NAMALWA (cell line): ENCODE data around the gene NCDN.

ENCODE experiments used
- DNase-seq: peaks from one replicate; pipeline ENCODE4 v3.0.0-alpha.2; 2015; ENCODE audit warnings: low spot score

The NCDN gene

GRCh38 chr1:35557611-35558373, at the start of gene NCDN:
Gene NCDN (plus strand): TSS chr1:35557799. CDS start chr1:35558191, 392 bp downstream.
- peak; percentile 97 for DNase-seq

DNA sequence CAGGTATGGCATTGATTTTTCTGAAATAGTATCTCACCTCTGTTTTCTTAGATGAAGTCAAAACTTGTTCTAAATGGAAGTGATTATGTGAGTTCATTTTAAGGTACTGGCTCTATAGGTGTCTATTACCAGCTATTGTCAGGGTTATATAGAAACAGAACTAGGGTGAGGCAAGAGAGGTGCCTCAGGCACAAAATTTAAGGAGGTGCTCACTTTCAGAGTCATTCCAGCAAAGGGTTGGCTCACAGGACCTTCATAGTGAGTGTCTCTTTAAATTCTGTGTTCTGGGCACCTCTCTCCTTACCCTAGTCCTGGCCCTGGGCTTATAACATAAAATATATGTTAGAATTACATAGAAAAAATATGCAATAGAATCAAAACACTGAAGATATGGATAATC, 49.7 kb upstream of the NCDN start:
- no peak for DNase-seq

DNA sequence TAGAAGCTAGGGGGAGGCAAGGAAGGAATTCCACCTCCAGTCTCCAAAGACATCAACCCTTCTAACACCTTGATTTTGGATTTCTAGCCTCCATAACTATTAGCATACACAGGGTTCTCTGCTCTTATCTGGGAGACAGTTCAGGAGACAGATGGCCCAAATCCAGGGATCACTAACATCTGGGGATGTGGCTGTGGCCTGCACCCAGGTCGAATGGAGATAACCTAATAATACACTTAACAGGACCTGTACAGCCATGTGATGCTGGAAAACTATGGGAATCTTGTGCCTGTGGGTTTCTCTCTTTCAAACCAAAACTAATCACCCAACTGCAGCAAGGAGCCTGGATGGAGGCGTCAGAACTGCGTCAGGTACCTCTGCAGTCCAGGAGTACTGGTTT, 48.0 kb upstream of the NCDN start:
- DNase-seq: no peak

DNA sequence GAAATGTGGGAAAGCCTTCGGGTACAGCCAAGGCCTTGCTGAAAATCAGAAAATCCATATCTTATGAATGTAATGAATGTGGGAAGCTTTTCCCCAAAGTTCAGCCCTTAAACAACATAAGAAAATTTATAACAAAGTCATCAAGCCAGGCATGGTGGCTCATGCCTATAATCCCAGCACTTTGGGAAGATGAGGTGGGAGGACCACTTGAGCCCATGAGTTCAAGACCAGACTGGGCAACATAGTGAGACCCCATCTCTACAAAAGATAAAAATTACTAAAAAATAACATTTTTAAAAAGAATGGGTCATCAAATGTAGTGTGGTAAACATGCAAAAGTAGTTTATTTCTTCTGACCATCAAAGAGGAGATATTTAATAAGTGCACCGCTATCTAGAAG, 46.3 kb upstream of the NCDN start:
- DNase-seq: no peak

DNA sequence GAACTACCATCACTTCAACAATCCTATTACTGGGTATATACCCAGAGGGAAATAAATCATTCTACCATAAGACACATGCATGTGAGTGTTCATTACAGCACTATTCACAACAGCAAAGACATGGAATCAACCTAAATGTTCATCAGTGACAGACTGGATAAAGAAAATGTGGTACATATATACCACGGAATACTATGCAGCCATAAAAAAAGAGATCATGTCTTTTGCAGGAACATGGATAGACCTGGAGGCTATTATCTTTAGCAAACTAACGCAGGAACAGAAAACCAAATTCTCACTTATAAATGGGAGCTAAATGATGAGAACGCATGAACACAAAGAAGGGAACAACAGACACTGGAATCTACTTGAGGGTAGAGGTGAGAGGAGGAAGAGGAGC, 39.4 kb upstream of the NCDN start:
- DNase-seq: no peak

DNA sequence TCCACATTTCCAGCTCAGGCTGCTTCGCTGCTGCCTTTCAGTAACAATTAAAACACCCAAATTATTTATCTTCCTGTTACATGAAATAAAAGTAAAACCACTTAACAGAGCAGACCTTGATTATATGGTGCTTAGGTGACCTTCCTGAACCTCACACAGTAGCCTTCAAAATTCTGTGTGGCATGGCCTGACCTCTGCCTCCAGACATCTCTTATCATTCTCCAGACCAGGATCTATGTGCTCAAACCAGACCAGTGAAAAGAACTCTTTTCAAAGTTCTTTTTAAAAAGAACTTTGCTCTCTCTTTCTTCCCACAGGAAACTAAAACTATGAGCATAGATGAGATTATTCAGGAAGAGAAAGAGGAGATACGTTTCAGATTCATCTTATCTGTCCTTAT, 38.2 kb upstream of the NCDN start:
- no peak for DNase-seq

GRCh38 chr1:35524106-35524505, 33.5 kb upstream of the NCDN start:
- DNase-seq: no peak

DNA sequence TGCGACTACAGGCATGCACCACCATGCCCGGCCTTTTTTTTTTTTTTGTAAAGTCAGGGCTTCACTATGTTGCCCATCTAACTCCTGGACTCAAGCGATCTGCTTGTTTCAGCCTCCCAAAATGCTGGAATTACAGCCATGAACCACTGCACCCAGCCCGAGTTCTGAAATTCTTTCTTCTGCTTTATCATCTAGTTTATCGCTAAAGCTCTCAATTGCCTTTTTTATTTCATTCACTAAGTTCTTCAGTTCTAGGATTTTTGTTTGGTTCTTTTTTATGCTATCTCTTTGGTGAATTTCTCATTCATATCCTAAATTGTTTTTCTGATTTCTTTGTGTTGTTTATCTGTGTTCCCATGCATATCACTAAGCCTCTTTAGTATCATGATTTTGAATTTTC, 27.4 kb upstream of the NCDN start:
- DNase-seq: no peak

DNA sequence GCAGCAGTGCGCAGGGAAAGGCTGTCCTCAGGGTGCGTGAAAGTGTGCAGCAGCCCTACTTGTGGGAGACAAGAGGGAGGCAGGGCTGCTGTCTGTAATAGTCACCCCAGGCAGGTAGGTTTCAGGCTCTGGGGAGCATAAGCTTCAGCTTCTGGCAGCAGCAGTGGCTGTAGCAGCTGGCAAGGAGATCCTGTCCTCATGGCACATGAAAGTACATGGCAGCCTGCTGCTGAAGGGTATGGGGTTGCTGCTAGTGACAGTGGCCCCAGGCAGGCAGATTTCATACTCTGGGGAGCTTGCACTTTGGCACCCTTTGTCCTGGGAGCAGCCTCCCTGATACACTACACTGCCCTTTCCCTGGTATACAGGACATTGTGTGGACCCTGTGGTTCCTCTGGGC, 26.7 kb upstream of the NCDN start:
- no peak for DNase-seq

- no peak for DNase-seq
Measured at GRCh38 chr1:35531368-35531767, 26.2 kb upstream of the NCDN start.

- DNase-seq: no peak
Measured at GRCh38 chr1:35532497-35533223, 24.9 kb upstream of the NCDN start.

GRCh38 chr1:35533586-35533985, 24.0 kb upstream of the NCDN start:
- DNase-seq: no peak

DNA sequence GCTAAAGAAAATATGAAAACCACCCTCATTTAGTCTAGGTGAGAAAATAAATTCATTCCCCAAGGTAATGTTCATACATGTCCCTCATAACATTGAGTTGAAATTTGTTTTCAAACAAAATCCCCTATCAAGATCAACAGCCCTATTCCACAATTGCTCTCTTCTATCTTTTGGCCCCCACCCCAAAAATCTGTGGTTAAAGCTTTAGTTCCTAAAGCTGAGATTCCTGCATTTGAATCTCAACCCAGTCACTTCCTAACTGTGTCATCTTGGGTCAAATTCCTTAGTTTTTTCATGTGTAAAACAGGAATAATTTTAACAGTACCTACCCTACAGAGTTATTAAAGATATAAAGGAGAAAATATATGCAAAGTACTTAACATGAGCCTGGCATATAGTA, 22.4 kb upstream of the NCDN start:
- DNase-seq: no peak

DNA sequence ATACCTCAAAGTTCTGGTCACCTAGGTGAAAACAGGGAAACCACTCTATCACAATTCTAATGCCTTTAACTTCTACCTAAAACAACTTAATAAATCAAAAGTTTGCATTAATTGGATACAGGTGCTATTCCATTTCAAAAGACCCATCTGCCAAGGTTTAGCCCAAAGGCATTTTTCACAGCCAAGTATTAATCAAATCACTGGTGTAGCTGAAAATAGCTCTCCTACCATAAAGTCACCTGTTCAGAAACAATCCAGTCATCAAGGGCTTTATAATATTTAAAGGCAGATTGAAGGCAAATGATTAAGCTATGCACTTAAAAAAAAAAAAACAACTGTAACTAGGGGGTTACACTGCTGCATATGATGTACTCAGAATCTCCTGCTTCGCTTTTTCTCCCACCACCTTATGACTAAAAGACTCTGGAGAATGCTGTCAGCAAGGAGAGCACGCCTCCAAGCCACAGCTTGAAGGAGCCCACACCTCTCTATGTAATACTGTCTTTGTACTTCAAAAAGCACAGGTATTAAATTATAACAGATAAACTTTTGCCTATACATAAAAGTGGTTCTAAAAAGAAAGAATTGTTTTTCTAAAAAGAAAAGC, 20.9 kb upstream of the NCDN start:
- no peak for DNase-seq

- DNase-seq: no peak
Measured at GRCh38 chr1:35537806-35538205, 19.8 kb upstream of the NCDN start.

- DNase-seq: no peak
Measured at GRCh38 chr1:35539073-35539823, 18.4 kb upstream of the NCDN start.

GRCh38 chr1:35539824-35540261, 17.8 kb upstream of the NCDN start:
- no peak for DNase-seq

GRCh38 chr1:35544976-35545375, 12.6 kb upstream of the NCDN start:
- DNase-seq: peak; percentile 75

- DNase-seq: no peak
Measured at GRCh38 chr1:35546614-35547013, 11.0 kb upstream of the NCDN start.

- DNase-seq: no peak
Measured at GRCh38 chr1:35553851-35554250, 3.7 kb upstream of the NCDN start.

DNA sequence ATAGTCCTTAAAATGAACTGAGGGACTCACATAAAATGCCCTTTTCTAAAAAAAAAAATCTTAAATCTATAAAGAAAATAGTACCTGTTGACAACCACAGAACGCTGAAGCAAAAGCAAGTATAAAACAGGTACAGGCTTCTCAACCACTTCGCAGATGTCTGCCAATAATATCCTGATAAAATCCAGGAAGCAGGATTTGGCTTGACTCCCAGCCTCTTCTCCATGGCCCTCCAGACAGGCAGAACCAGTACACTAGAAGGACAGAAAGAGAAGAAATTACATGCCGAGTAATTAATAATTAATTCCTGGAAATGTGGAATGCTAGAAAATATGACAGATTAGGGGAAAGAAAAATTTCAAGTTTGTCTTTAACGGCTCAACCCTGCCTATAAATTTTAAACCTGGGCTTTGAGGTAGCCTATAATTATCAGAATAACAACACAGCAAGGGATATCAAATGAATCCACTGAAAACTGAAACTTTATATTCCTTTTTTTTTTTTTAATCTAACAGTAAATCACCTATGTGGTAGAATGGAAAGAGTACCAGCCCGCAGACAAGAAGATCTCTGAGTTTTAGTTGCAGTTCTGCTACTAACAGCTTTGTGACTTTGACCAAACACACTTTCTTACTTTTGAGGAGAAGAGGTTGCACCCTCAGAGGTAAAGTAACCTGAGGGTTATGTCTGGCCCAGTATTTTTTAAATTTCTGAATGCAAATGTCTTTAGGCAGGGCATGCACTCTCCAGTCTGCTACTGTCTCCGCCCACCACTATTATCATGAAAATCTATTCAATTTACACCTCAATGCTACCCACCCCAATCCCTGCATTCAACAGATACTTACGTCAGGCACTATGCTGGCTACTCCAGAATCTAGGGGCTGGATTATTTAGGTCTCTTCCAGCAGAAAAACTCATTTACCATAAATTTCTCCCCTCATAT, 3.1 kb upstream of the NCDN start:
- no peak for DNase-seq
